ENCODE data around the gene INO80E. TPM values are rescaled to one million over a fixed set of nuclear protein-coding genes. Genes with fewer than 3 reads are reported as not detected.

INO80E gene
- total RNA-seq, 4 donors from 2014 or later: 8.5 to 45.0 (median 24.3) TPM

DNA sequence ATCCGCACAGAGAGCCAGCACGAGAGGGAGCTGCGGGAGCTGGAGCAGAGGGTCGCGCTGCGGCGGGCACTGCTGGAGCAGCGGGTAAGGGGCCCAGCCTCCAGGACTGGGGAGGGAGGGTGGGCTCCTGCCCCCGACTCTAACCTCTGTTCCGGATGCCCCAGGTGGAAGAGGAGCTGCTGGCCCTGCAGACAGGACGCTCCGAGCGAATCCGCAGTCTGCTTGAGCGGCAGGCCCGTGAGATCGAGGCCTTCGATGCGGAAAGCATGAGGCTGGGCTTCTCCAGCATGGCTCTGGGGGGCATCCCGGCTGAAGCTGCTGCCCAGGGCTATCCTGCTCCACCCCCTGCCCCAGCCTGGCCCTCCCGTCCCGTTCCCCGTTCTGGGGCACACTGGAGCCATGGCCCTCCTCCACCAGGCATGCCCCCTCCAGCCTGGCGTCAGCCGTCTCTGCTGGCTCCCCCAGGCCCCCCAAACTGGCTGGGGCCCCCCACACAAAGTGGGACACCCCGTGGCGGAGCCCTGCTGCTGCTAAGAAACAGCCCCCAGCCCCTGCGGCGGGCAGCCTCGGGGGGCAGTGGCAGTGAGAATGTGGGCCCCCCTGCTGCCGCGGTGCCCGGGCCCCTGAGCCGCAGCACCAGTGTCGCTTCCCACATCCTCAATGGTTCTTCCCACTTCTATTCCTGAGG, 5.0 kb upstream of the INO80E start:
- TF ChIP-seq CTCF (IDR thresholded peaks at IDR 0.05; ENCODE audit: low read depth): no peak

GRCh38 chr16:29991571-29991904, 4.5 kb upstream of the INO80E start:
- TF ChIP-seq CTCF (IDR thresholded peaks at IDR 0.05; ENCODE audit: low read depth): no peak

DNA sequence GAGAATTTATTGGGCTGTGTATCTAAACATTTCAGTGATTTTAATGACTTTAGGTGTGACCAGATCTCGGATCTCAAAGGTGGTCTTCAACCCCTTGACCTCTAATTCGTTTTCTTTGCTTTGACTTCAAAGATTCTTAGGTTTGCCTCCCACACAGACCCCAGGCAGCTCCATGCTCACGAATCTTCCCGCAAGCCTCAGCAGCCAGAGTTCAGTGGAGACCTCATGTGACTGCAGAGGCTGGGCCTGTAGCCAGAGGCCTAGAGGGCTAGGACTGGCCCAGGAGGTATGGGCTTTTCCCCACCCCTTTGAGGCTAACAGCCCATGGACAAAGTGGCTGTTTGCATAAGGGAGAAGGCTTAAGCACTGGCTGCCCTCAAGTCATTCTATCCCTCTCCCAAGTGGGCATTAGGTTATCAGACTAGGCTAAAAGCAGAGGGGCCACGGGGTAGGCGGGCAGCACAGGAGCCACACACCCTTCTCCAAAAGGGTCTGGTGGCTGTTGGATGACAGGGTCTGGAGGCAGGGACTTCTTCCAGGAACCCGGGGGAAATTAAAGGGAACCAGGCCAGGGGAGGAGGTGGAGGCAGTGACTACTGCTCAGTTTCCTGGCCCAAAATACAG, 3.6 kb upstream of the INO80E start:
- TF ChIP-seq CTCF (IDR thresholded peaks at IDR 0.05; ENCODE audit: low read depth): no peak

- no peak for TF ChIP-seq CTCF (IDR thresholded peaks at IDR 0.05; ENCODE audit: low read depth)
These were observed 2.7 kb upstream of the INO80E start for GRCh38 chr16:29993191-29993902.

GRCh38 chr16:29993903-29994599, 2.0 kb upstream of the INO80E start:
- TF ChIP-seq CTCF (IDR thresholded peaks at IDR 0.05; ENCODE audit: low read depth): no peak

DNA sequence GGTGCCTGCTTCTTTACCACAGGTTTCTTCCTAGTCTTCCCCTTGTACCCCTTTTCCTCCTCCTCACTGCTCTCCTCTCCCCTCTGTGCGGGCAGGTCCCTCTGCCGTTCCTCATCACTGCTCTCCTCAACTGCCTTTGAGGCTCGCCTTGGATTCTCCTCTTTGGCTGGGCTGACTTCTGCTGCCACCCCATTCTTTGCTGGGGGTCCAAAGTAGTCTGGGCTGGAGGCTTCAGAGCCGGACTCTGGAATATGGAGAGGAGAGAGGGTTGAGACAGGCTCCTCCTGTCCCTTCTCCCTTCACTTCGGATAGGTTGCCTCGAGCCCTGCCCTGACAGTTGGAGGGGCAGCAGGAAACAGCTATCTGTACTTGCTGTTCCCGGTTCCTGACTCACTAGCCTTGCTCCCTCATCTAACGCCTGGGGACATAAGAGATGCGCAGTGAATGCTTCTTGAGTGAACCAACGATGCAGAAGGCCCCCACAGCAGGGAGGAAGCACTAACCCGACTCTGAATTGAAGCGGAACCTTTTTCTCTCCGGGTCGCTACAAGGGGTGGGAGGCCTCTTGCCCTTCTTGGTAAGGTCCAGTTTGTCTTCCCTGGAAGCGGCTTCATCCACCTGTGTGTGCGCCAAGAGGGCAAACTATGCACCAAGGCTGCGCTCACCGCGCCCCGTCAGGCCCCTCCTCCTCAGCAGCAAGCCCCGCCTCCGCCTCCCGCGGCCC, 1.3 kb upstream of the INO80E start:
- TF ChIP-seq CTCF (IDR thresholded peaks at IDR 0.05; ENCODE audit: low read depth): no peak

Data from subcutaneous adipose tissue (tissue), 4 donors.